ENCODE measurements around the gene ARSA. TPM values are rescaled to one million over a fixed set of nuclear protein-coding genes. Genes with fewer than 3 reads are reported as not detected.
"Not testable (repeated sequence)": the region's sequence is repeated elsewhere in the genome, so short reads cannot be mapped to it uniquely, and the experiment has no call there.

The ARSA gene
- total RNA-seq, 1 donor from 2014 or later = 65.7 TPM

DNA sequence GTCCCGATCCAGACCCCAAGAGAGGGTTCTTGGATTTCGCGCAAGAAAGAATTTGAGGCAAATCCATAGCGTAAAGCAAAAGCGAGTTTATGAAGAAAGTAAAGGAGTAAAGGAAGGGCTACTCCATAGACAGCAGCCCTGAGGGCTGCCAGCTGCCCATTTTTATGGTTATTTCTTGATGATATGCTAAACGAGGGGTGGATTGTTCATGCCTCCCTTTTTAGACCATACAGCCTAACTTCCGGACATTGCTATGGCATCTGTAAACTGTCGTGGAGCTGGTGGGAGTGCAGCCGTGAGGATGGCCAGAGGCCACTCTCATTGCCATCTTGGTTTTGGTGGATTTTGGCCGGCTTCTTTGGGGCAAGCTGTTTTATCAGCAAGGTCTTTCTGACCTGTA is 25.3 kb upstream of the ARSA start:
- Mint-ChIP-seq H3K36me3 (ENCODE audit: unreplicated experiment) (peaks cover 4% of the 10 kb centered on the region), H3K27ac (ENCODE audit: unreplicated experiment) (no peak overlapping the region), H3K9me3 (ENCODE audit: unreplicated experiment) (peaks cover 12% of the 10 kb centered on the region), H3K4me3 (ENCODE audit: unreplicated experiment) (no peak overlapping the region), H3K4me1 (ENCODE audit: low read depth, unreplicated experiment) (no peaks in the 10 kb centered on the region), H3K27me3 (ENCODE audit: unreplicated experiment) (peaks cover 5% of the 10 kb centered on the region)
- no peak for DNase-seq
- TF ChIP-seq CTCF (IDR thresholded peaks at IDR 0.05; ENCODE audit: partially characterized antibody, unreplicated experiment) = no peak

GRCh38 chr22:50643821-50644101 is 15.8 kb upstream of the ARSA start:
- not testable (repeated sequence) for H3K4me3 Mint-ChIP-seq (ENCODE audit: unreplicated experiment); H3K4me1 Mint-ChIP-seq (ENCODE audit: low read depth, unreplicated experiment); H3K36me3 Mint-ChIP-seq (ENCODE audit: unreplicated experiment); DNase-seq; H3K9me3 Mint-ChIP-seq (ENCODE audit: unreplicated experiment); H3K27me3 Mint-ChIP-seq (ENCODE audit: unreplicated experiment); H3K27ac Mint-ChIP-seq (ENCODE audit: unreplicated experiment)

DNA sequence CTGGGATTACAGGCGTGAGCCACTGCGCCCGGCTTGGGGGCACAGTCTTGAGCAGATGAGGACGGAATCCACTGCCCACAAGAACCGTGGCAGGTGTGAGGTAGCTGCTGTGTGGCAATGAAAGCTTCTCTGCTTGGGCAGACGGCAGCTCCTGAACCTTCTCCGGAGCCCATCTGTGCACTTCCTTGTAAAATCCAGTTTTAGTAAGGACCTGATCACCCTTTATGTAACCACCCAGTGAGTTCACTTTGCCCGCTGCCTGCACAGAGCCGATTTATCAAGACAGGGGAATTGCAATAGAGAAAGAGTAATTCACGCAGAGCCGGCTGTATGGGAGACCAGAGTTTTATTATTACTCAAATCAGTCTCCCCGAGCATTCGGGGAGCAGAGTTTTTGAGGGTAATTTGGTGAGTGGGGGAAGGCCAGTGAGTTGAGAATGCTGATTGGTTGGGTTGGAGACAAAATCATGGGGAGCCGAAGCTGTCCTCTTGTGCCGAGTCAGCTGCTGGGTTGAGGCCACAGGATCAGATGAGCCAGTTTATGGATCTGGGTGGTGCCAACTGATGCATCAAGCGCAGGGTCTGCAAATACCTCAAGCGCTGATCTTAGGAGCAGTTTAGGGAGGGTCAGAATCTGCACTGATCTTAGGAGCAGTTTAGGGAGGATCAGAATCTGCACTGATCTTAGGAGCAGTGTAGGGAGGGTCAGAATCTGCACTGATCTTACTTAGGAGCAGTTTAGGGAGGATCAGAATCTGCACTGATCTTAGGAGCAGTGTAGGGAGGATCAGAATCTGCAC is 15.3 kb upstream of the ARSA start:
- not testable (repeated sequence) for H3K9me3 Mint-ChIP-seq (ENCODE audit: unreplicated experiment); H3K36me3 Mint-ChIP-seq (ENCODE audit: unreplicated experiment); H3K4me1 Mint-ChIP-seq (ENCODE audit: low read depth, unreplicated experiment); H3K27ac Mint-ChIP-seq (ENCODE audit: unreplicated experiment); DNase-seq; H3K4me3 Mint-ChIP-seq (ENCODE audit: unreplicated experiment); H3K27me3 Mint-ChIP-seq (ENCODE audit: unreplicated experiment)

DNA sequence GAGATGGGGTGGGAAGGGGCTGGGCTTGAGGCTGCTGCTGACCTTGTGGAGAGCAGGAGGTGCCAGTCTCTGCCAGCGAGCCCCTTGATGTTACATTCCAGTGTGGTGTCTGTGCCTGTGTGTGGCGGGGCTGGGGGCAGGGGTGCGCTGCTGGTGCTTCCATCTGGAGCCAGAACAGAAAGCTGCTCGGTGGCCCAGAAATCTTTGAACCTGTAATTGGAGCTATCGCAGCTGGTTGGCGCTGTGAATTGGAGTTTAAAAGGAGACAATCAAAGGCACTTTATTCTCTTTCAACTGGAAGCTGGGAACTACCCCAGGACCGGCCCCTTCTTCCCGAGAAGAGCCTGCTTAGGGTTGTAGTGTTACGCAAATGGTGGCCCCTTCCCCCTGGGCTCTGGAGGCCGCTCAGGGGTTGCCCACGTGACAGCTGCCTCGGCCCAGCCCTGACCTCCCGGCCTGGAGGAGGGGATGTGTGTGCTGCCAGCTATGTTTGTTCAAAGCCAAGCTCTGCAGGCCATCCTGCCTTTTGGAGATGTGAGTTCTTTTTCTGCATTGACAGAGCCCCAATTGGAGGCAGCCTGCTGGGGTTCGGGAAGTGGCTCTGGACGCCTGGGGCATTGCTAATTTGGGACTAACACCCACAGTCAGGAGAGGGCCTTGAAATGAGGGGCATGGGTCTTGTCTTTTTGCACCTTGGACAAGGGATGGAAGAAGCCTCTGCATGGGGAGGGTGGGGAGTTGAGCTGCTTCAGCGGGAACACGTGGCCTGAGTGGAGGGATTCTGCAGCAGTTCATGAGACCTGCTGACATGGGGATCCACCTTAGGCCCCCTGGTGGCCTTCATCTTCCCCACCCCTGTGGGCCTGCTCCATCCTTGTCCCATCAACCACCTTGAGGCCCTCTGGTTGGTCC is 14.0 kb upstream of the ARSA start:
- DNase-seq = no peak
- TF ChIP-seq CTCF (IDR thresholded peaks at IDR 0.05; ENCODE audit: partially characterized antibody, unreplicated experiment) = no peak
- Mint-ChIP-seq H3K27me3 (ENCODE audit: unreplicated experiment) (peaks cover 4% of the 10 kb centered on the region), H3K36me3 (ENCODE audit: unreplicated experiment) (no peaks in the 10 kb centered on the region), H3K4me1 (ENCODE audit: low read depth, unreplicated experiment) (peaks cover 8% of the 10 kb centered on the region), H3K27ac (ENCODE audit: unreplicated experiment) (no peak overlapping the region), H3K9me3 (ENCODE audit: unreplicated experiment) (peaks cover 5% of the 10 kb centered on the region), H3K4me3 (ENCODE audit: unreplicated experiment) (no peak overlapping the region)

GRCh38 chr22:50640857-50641647 is 13.1 kb upstream of the ARSA start:
- Mint-ChIP-seq H3K4me3 (ENCODE audit: unreplicated experiment) (no peak overlapping the region), H3K27me3 (ENCODE audit: unreplicated experiment) (peaks cover 6% of the 10 kb centered on the region), H3K4me1 (ENCODE audit: low read depth, unreplicated experiment) (peaks cover 8% of the 10 kb centered on the region), H3K27ac (ENCODE audit: unreplicated experiment) (no peak overlapping the region), H3K9me3 (ENCODE audit: unreplicated experiment) (peaks cover 5% of the 10 kb centered on the region), H3K36me3 (ENCODE audit: unreplicated experiment) (no peaks in the 10 kb centered on the region)
- no peak for DNase-seq
- TF ChIP-seq CTCF (IDR thresholded peaks at IDR 0.05; ENCODE audit: partially characterized antibody, unreplicated experiment) = no peak

DNA sequence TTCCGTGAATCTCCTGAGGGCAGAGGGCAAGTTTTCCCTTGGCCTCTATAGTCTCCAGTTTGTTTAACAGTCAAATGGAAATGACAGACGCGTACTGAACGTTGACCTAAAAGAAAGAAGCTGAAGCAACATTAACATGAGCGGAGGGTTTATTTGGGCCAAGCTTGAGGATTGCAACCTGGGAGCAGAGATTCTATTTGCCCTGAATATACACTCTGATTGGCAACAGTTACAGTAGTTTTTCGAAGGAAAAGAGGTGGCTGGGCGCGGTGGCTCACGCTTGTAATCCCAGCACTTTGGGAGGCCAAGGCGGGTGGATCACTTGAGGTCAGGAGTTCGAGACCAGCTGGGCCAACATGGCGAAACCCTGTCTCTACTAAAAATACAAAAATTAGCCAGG is 12.3 kb upstream of the ARSA start:
- H3K4me1 Mint-ChIP-seq (ENCODE audit: low read depth, unreplicated experiment); H3K9me3 Mint-ChIP-seq (ENCODE audit: unreplicated experiment); DNase-seq; H3K36me3 Mint-ChIP-seq (ENCODE audit: unreplicated experiment); H3K27me3 Mint-ChIP-seq (ENCODE audit: unreplicated experiment); H3K4me3 Mint-ChIP-seq (ENCODE audit: unreplicated experiment); H3K27ac Mint-ChIP-seq (ENCODE audit: unreplicated experiment): not testable (repeated sequence)
